Fibroblast of skin of left quadriceps (primary cell): ENCODE results near the gene OR6K3.
"Not testable (repeated sequence)": the region's sequence is repeated elsewhere in the genome, so short reads cannot be mapped to it uniquely, and the experiment has no call there.

Source experiments
- DNase-seq, 2 experiments: peaks; one replicate each; pipeline ENCODE4 v3.0.0-alpha.2; 2013; ENCODE audit warnings: low read depth in 2 of 2

The OR6K3 gene

GRCh38 chr1:158720620-158721019 is at the start of gene OR6K3:
Gene OR6K3, minus strand, starts transcription at chr1:158720720. Its CDS starts 2,605 bp downstream, at chr1:158718115.
- no peak for DNase-seq

DNA sequence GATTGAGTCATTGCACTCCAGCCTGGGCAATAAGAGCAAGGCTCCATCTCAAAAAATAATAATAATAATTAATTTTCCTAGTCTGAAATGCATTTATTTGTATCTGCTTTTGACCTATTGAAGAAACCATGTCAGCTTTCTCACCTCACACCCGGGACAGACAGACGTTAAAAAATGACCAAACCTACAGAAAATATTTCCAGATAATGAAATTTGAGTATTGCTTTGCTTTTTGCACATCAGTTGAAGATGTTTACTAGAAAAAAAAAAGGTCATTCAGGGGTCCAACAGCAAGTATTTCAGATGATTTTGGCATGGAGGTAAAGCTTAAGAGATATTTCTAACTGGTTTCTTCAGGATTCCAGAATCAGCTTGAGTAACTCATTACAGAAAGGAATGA is 33.9 kb upstream of the OR6K3 start, which contains the start of gene OR6K6:
TSS of gene OR6K6 (plus strand) at position 301 of the 400 bp plus-strand sequence. CDS start 168 bp downstream, outside the sequence.
- DNase-seq = no peak

DNA sequence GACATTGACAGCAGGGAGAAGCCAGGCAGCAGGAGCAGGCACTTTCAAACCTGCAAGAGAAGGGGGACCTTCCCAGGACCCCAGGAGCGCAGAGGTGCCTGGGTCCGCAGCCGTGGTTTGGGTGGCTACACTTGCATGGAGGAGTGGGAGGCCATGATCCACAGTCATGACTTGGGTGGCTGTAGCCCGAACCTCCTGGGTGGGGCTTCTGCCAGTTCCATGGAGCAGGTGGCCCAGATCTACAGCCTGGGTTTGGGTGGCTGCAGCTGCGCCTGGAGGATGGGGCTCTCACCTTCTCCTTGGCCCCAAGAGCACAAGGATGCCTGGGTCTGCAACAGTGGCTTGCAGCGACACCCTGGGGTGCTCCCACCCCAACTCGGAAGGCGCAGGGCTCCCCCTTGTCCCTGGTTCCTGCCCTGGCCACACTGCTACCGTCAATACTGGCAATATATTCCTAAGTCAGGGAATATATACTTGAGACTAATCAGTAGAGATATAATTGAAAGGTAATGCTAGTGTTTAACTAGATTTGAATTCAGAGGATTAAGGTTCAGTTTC is 31.7 kb upstream of the OR6K3 start:
- DNase-seq = no peak

DNA sequence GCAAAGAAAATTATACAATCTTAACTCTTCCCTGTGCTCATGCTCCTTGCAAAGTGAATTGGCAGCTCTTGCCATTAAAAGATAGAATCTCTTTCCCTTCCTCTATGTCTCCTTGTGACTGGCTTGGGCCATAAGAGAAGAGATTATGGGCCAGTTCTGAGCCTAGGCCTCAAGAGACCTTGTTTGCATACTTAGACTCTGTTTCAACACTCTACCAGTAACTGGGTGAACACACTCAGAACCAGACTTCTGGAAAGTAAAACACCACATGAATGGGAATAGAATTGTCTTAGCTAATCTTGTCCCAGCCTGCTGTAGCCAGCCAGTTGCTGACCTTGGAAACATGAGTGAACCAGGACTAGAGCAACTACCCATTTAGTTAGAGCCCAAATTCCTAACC is 15.3 kb upstream of the OR6K3 start:
- no peak for DNase-seq

DNA sequence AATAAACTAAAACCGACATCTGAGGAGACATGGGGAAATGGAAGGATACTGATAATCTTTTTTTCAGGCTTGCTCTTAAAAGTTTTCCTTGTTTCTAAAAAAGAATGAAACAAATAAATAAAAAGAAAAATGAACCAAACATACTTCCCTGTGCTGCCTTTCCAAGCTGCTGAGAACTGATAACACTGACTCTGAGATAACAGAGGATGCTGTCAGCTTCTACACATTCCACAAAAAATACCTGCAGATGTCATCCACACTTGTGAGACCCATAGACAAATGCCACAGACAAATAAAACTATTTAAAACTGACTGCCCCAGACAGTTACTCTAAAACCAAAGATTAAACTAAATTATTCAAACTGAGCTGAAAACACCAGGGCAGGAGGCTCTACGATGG is 12.0 kb upstream of the OR6K3 start:
- DNase-seq = no peak

- DNase-seq = no peak
These were observed 11.2 kb upstream of the OR6K3 start for GRCh38 chr1:158731707-158732106.

DNA sequence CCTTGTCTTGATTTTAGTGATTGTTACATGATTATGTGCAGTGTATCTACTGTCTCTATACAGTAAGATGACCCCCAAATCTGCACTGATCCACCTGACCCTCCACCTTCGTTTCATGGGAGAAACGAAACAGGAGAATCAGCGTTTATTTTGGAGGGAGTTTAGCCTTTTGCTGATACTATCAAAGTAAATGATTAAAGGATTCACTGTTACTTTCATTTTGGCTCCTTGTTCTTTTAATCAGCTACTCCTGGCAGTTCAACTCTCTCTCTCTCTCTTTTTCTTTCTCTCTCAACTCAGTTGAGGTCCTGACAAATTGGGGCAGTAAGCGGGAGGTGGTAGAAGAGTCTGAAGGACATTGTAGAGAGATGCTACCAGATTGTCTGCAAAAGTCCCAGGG is 9.9 kb upstream of the OR6K3 start:
- DNase-seq = no peak

DNA sequence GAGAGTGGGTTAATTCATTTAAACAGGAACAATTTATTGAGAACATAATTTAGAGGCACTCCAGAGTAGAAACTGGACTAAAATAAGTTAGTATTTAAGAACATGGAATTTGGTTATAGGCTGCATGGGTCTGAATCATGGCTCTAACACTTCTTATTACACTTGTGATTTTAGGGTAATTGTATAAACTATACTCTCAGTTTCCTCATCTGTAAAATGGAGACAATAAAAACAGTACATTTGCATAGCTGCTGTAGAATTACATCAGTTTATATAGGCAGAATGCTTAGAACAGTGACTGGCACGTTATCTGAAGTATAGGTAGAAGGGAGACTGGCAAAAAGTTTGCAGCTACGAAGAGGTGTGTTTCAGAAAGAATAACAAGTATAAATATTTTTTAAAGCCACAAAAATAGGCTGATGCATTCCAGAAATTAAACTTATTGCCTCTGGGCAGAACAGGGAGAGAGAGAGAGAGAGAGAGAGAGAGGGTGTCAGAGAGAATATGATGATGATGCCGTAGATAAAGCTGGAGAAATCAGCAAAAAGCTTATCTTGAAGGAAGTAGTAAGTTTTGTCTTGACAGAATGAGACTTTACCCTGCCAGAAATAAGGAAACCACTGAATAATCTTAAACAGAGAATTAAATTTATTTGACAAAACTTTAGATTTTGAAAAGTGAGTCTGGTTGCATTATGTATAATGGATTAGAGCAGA is 8.1 kb upstream of the OR6K3 start:
- DNase-seq = no peak

GRCh38 chr1:158724442-158724841 is 3.9 kb upstream of the OR6K3 start:
- DNase-seq = no peak

DNA sequence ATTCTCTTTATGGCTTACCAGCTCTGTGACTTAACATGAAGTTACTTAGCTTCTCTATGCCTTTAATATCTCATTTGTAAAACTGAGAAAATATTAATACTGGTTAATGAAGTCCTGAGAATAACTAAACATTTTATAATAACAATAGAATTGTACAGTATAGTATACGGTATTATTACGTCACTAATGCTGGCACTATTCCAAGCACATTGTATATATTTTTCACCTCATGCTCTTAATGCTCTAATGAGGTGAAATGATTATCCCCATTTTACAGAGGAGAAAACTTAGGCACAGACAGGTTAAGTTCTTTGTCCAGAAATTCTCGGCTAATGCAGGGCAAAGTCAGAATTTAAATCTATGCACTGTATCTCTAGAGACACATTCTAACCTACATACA is 856 bp downstream of the OR6K3 start:
- no peak for DNase-seq

- DNase-seq = no peak
These were observed 3.2 kb downstream of the OR6K3 start for GRCh38 chr1:158717344-158717743.

GRCh38 chr1:158716335-158716734 is 4.2 kb downstream of the OR6K3 start:
- no peak for DNase-seq

DNA sequence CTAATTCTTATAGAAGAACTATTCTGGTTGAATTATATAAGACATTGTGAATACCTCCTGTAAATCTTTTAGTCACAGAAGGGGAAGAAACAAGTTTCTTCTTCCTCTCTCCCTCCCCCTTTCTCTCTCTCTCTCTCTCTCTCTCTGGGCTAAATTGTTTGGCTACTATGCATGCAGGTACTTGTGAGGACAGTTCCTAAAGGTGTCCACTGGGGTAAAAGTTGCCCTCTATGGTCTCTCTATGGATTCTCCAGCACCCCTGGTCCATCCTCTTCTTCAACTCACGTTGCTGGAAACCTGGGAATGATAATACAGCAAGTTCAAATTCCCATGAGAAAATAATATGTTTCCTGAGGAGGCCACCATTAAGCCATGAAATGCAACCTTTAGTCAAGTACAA is 5.8 kb downstream of the OR6K3 start:
- no peak for DNase-seq

- no peak for DNase-seq
These were observed 9.4 kb downstream of the OR6K3 start for GRCh38 chr1:158711098-158711497.

DNA sequence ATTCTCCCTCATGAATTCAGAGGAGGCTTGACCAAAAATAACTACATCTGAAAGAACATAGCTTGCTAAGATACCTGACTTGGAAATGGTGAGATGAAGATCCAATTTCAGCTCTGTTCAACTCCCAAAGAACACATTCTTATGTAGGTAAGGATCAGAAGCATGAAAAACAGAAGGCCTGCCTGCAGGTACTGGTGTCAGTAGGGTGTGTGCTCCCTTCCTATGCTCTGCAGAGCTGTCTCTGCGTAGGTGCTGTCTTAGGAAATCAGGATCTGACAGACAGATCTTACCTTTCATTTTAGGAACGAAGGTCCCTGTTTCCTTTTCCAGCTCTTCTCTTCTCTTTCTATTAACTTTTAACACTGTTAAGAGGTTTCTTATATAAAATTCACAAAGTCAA is 14.4 kb downstream of the OR6K3 start:
- DNase-seq = no peak

GRCh38 chr1:158700552-158700951 is 20.0 kb downstream of the OR6K3 start, which contains the start of gene OR6K2:
Gene OR6K2, minus strand, starts transcription at chr1:158700652. Its CDS starts 0 bp downstream, at chr1:158700652.
- no peak for DNase-seq

GRCh38 chr1:158694596-158694995 is 25.9 kb downstream of the OR6K3 start:
- no peak for DNase-seq

- DNase-seq = no peak
These were observed 28.2 kb downstream of the OR6K3 start for GRCh38 chr1:158692356-158692755.

- no peak for DNase-seq
These were observed 28.6 kb downstream of the OR6K3 start for GRCh38 chr1:158691907-158692306.

DNA sequence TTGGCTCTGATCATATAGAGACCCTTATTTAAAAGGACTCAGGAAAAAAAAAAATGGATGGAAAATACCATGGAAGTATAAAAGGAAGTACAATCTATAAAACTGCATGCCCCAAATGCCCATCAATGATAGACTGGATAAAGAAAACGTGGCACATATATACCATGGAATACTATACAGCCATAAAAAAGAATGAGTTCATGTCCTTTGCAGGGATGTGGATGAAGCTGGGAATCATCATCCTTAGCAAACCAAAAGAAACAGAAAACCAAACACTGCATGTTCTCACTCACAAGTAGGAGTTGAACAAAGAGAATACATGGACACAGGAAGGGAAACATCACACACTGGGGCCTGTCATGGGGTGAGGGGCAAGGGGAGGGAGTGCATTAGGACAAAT is 29.4 kb downstream of the OR6K3 start:
- DNase-seq = not testable (repeated sequence)

- no peak for DNase-seq
These were observed 30.6 kb downstream of the OR6K3 start for GRCh38 chr1:158689875-158690274.

GRCh38 chr1:158689110-158689509 is 31.4 kb downstream of the OR6K3 start:
- DNase-seq = no peak

- not testable (repeated sequence) for DNase-seq
These were observed 32.2 kb downstream of the OR6K3 start for GRCh38 chr1:158688343-158688742.

DNA sequence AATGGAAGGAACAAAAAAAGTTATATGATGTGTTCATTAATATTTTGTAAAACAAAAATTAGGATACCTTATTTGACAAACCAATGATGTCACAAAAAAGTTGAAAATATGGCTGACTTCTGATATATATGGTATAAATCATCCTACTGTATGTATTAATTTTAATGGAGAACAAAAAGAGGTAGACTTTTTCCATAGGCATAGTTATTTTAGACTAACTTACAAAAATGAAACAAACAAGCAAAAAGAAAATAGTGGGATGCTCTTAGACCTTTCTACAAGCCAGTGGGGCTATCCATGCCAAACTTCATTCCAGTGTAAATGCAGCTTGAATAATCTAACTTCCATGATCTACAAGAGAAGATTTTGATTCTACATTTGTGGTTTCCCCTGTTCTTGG is 33.5 kb downstream of the OR6K3 start:
- DNase-seq = no peak
